Measurements from ENCODE around the gene ABTB2. TPM values are rescaled to one million over a fixed set of nuclear protein-coding genes. Genes with fewer than 3 reads are reported as not detected.
A peak's percentile ranks its signal among the peaks of the same experiment; 100 is the strongest.
"Not testable (repeated sequence)": the region's sequence is repeated elsewhere in the genome, so short reads cannot be mapped to it uniquely, and the experiment has no call there.

Gene ABTB2
- total RNA-seq = 1.6 TPM

- DNase-seq (ENCODE audit: low read depth in 2 of 3, low spot score in 2 of 3) = peak; percentile 84 to 98 (median 95)
Observed at GRCh38 chr11:34357701-34358257, at the start of gene ABTB2. Gene ABTB2, minus strand, starts transcription at chr11:34358010.

GRCh38 chr11:34407121-34407813, 49.5 kb upstream of the ABTB2 start:
- no peak for DNase-seq (ENCODE audit: low read depth in 2 of 3, low spot score in 2 of 3)

GRCh38 chr11:34406413-34406812, 48.6 kb upstream of the ABTB2 start:
- DNase-seq (ENCODE audit: low read depth in 2 of 3, low spot score in 2 of 3) = no peak

GRCh38 chr11:34405079-34405858, 47.5 kb upstream of the ABTB2 start:
- DNase-seq (ENCODE audit: low read depth in 2 of 3, low spot score in 2 of 3) = no peak

GRCh38 chr11:34404280-34404679, 46.5 kb upstream of the ABTB2 start:
- DNase-seq (ENCODE audit: low read depth in 2 of 3, low spot score in 2 of 3) = no peak

GRCh38 chr11:34403431-34403830, 45.6 kb upstream of the ABTB2 start:
- no peak for DNase-seq (ENCODE audit: low read depth in 2 of 3, low spot score in 2 of 3)

- DNase-seq (ENCODE audit: low read depth in 2 of 3, low spot score in 2 of 3) = no peak
Observed at GRCh38 chr11:34397811-34398210, 40.0 kb upstream of the ABTB2 start.

- DNase-seq (ENCODE audit: low read depth in 2 of 3, low spot score in 2 of 3) = no peak
Observed at GRCh38 chr11:34397120-34397519, 39.3 kb upstream of the ABTB2 start.

GRCh38 chr11:34395916-34396550, 38.2 kb upstream of the ABTB2 start:
- DNase-seq (ENCODE audit: low read depth in 2 of 3, low spot score in 2 of 3) = no peak

GRCh38 chr11:34394771-34395300, 37.0 kb upstream of the ABTB2 start:
- DNase-seq (ENCODE audit: low read depth in 2 of 3, low spot score in 2 of 3) = no peak

- no peak for DNase-seq (ENCODE audit: low read depth in 2 of 3, low spot score in 2 of 3)
Observed at GRCh38 chr11:34387653-34388052, 29.8 kb upstream of the ABTB2 start.

GRCh38 chr11:34386356-34386755, 28.5 kb upstream of the ABTB2 start:
- DNase-seq (ENCODE audit: low read depth in 2 of 3, low spot score in 2 of 3) = not testable (repeated sequence)

- peak in 1 of 3 donors; percentile 39 for DNase-seq (ENCODE audit: low read depth in 2 of 3, low spot score in 2 of 3)
Observed at GRCh38 chr11:34382532-34383276, 24.9 kb upstream of the ABTB2 start.

- DNase-seq (ENCODE audit: low read depth in 2 of 3, low spot score in 2 of 3) = no peak
Observed at GRCh38 chr11:34381775-34382174, 24.0 kb upstream of the ABTB2 start.

GRCh38 chr11:34380696-34381095, 22.9 kb upstream of the ABTB2 start:
- DNase-seq (ENCODE audit: low read depth in 2 of 3, low spot score in 2 of 3) = no peak

- no peak for DNase-seq (ENCODE audit: low read depth in 2 of 3, low spot score in 2 of 3)
Observed at GRCh38 chr11:34379539-34379938, 21.7 kb upstream of the ABTB2 start.

- DNase-seq (ENCODE audit: low read depth in 2 of 3, low spot score in 2 of 3) = peak in 2 of 3 donors; percentile 19 to 63
Observed at GRCh38 chr11:34379079-34379478, 21.3 kb upstream of the ABTB2 start.

- DNase-seq (ENCODE audit: low read depth in 2 of 3, low spot score in 2 of 3) = no peak
Observed at GRCh38 chr11:34373727-34374126, 15.9 kb upstream of the ABTB2 start.

- DNase-seq (ENCODE audit: low read depth in 2 of 3, low spot score in 2 of 3) = peak in 1 of 3 donors; percentile 53
Observed at GRCh38 chr11:34366522-34366921, 8.7 kb upstream of the ABTB2 start.

GRCh38 chr11:34364102-34364501, 6.3 kb upstream of the ABTB2 start:
- no peak for DNase-seq (ENCODE audit: low read depth in 2 of 3, low spot score in 2 of 3)
